GM21717 (cell line): ENCODE results near the gene KSR2.

ENCODE experiments used
- ATAC-seq: cut with Tn5 transposase; IDR thresholded peaks from one replicate; pipeline ENCODE4 v1.9.1; 2021; ENCODE audit warnings: mild to moderate bottlenecking, moderate library complexity; ENCODE audit not compliant: unreplicated experiment

Gene KSR2

DNA sequence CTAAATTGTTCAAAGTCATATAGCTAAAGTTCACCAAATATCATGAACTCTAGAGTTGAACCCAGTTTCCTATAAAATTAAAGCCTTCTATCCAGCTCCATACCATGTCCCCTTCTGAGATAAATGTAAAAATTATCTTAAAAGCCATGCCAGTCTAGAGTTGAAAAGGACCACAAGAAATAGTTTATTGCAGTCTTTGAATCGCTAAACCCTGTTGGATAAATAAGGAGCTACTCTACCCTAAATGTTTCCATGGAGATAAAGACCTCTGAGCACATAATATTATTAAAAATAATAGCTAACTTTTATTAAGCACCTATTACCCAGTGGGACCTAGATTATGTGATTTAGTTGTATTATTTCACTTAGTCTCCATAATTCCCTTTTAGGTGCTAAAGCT lies 379.8 kb downstream of the KSR2 start:
- no peak for ATAC-seq

DNA sequence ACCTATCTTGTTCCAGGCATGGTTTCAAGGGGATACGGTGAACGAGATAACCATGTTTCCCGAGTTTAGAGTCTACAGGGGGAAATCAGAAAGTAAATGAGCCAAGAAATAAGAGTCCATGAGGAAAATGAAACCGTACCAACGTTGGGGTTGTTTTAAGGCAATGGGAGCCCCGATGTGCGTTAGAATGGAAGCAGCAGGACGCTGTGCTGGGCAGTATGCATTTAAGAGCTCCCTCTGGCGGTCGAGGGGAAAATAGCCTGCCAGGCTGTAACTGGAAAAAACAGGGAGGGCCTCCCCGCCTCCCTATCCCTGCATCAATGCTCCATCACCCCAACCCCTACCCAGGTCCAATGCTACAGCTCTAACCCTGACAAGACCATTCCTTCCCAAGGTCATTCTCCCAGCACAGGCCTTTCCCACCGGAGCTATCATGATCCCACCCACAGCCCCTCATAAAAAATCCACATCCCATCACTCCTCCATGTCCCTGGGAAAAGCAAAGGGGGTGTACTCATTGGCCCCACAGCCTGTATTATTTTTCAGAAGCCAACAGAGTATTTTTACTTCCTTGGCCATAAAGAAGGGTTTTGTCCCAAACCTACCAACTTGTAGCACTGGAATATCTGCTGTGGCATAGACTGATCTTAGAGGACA lies 381.0 kb downstream of the KSR2 start:
- ATAC-seq, result no peak

- no peak for ATAC-seq
These were observed 385.0 kb downstream of the KSR2 start for GRCh38 chr12:117583677-117584225.

DNA sequence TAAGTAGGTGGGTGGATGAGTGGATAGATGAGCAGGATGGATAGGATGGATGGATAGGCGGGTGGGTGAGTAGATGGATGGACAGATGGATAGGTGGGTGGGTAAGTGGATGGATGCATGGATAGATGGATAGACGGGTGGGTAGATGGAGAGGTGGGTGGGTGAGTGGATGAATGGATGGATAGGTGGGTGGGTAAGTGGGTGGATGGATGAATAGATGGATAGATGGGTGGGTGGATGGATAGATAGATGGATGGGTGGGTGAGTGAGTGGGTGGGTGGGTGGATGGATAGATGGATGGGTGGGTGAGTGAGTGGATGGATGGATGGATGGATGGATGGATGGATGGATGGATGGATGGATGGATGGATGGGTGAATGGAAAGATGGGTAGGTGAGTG lies 385.7 kb downstream of the KSR2 start:
- ATAC-seq, result no peak

- no peak for ATAC-seq
These were observed 386.5 kb downstream of the KSR2 start for GRCh38 chr12:117582135-117582784.

DNA sequence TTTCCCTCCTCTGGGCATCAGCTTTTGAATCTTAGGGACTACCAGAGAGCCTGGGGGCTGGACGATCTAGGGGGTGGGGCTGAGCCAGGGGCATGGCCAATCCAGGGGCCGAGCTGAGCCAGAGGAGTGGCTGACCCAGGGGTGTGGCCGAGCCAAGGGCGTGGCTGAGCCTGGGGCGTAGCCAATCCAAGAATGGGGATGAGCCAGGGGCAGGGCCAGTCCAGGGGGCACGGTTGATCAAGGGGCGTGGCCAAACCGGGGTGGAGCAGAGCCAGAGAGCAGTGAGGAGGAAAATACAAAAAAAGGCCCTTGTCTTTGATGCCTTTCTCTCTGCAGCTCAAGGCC lies 388.1 kb downstream of the KSR2 start:
- ATAC-seq, result no peak

GRCh38 chr12:117580015-117580717 lies 388.6 kb downstream of the KSR2 start:
- no peak for ATAC-seq

DNA sequence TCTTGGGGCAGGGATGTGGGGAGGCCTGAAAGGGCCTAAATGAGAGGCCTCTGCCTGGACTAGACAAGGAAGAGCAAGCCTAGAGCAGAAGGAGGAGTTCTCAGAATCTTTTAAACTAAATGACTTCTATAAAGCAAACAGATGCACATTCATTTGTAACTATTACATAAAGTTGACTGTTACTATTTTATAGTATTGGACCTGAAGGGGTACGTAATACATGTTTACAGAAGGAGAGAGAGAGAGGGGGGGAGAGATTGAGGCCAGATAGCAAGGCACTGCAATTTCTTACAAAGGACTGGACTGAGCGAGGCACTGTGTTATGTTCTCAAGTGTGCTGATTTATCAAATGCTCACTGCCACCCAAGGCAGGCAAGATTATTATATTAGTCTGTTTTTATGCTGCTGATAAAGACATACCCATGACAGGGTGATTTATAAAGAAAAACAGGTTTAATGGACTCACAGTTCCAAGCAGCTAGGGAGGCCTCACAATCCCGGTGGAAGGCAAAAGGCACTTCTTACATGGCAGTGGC lies 391.6 kb downstream of the KSR2 start:
- ATAC-seq, result no peak

- no peak for ATAC-seq
These were observed 392.7 kb downstream of the KSR2 start for GRCh38 chr12:117576053-117576452.

GRCh38 chr12:117574655-117575054 lies 394.1 kb downstream of the KSR2 start:
- no peak for ATAC-seq

DNA sequence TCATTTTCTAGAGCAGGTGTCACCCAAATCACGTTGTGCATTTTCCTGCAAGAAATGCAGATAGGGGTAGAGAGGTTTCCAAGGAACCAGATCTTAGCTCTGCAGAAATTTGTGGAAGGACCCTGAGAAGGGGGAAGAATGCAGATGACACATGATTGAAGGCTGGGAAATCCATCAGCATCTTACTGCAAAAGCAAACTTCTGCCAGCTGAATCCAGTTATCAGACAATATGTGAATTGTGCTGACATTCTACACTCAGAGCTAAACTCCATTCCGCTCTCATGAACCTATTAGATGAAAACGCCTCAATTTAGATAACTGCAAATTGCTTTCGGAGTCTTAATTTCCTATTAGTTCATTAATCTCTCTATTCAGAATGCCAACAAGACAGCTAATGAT lies 396.0 kb downstream of the KSR2 start:
- ATAC-seq, result no peak

DNA sequence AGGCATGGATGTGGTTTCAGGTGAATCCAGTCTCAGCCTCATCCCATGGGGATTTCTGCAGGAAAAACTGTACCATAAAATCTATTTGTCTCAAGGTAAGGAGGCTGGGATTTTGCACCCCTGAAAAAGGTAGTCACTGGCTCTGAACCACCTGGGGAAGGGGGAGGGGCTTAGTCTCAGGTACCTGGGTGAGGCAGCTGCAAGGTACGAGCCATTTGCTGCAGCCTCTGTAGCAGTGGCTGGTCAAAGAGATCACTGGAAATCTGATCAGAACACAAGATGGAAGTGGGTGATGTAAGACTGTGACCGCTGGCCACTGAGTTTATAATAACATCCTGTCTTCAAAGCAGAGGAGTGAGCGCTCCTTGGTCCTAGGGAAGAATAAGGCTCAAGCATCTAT lies 397.5 kb downstream of the KSR2 start:
- no peak for ATAC-seq

DNA sequence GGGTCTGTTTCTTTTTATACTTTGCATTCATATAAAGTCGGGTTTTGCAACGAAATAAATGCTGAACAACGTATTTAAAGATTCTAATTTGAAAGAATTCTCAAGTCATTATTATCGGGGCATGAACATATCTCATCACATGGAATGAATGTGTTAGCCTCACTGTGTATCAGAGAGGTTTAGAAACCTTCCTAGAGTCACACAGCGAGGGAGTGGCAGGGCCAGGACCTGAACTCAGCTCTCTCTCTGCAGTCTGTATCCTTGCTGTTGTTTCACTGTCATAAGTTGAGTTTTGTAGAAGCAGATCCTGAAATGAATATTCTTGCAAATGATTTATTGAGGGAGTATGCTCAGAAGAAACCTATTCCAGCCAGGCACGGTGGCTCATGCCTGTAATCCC lies 398.2 kb downstream of the KSR2 start:
- no peak for ATAC-seq

GRCh38 chr12:117567644-117568216 lies 401.1 kb downstream of the KSR2 start:
- ATAC-seq, result no peak

DNA sequence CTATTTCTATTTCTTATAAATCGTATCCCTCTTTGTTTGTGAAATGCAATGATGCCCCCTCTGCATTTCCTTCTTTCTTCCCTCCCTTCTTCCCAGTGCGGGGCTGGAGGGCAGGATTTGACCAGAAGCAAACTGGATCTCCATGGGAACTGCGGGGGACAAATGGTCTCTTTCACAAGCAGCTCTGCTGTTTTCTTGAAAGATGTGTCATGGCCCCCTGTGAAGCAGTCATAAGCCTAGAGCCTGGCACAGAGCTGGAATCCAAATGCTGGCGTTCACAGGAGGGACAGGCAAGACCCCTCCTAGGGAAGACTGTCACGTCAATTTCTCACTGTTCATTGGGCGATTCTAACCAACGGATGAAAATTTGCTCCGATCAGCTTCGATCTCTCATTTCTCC lies 403.9 kb downstream of the KSR2 start:
- ATAC-seq, result no peak

DNA sequence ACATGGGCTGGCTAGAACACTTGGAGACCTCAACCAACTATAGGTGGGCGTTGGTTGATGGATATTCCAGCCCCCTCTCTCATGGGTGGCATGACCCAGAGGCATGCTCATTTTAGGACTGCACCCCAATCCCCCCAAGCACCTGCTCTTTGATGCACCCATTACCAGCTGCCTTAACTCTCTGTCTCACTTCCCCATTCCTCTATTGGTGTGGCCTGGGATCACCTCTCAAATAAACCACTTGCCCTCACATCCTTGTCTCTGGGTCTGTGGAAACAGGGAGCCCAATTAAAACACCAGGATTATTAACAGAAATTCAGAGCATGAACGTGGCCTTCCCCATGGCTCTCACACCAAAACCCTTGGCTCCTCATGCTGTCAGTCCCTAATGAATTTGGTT lies 405.1 kb downstream of the KSR2 start:
- no peak for ATAC-seq

GRCh38 chr12:117563007-117563406 lies 405.8 kb downstream of the KSR2 start:
- no peak for ATAC-seq

- no peak for ATAC-seq
These were observed 406.8 kb downstream of the KSR2 start for GRCh38 chr12:117561990-117562389.

DNA sequence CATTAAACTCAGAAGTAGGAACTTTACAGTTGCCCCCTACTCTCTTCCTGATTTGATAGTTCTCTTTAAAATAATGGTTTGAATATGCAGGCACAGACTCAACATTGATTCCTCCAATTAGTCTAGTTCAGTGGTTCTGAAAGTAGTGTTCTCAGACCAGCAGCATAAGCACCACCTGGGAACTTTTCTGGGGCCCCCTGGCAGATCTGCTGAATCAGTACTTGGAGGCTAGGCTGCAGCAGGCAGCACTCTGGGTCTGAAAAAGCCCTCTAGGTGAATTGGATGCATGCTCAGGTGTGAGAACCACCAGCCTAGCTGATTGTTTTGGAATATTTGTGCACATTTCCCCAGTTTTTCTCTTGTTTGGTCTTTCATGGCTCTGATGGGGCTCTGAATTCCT lies 408.8 kb downstream of the KSR2 start:
- no peak for ATAC-seq

DNA sequence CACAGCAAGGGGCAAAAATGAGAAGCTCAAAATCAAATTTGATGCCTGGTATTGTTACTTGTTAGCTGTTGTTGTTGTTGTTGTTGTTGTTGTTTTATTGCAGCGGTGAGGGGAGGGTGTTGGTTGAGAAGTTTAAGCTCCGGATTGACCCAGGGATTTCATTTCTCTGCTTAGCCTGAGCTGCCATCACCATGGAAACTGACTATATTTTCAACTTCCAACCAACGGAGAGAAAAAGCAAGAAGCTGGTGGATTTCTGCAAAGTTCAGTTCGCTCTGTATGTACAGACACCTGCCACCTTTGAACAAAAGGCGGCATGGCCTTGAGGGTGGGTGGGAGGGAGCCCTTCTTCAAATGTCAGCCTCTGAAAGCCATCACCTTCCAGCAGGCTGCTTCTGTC lies 412.9 kb downstream of the KSR2 start:
- no peak for ATAC-seq

DNA sequence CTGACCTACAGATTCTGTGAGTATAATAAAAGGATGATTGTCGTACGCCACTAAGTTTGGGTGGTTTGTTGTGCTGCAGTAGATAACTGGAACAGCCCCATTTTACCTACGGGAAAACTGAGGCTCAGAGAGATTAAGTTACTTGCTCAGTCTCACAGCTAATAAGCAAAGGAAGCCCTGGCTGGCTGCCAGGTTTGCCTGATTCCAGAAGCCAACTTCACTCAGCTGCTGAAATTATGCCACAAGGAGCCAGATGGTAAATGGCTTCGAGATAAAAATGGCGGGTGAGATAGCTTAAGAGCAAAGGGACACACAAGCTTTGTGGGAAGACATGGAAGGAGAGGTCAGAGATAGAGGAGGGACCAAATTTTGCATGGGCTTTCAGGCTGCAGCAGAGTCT lies 415.8 kb downstream of the KSR2 start:
- ATAC-seq, result no peak

- ATAC-seq, result no peak
These were observed 417.1 kb downstream of the KSR2 start for GRCh38 chr12:117551665-117552064.
